ENCODE data around the gene ZNF775. TPM values are rescaled to one million over a fixed set of nuclear protein-coding genes. Genes with fewer than 3 reads are reported as not detected.

The ZNF775 gene
- total RNA-seq, 1 experiment from 2014 or later = 1.7 TPM

GRCh38 chr7:150358988-150359621 lies 20.0 kb upstream of the ZNF775 start:
- H3K4me3 Mint-ChIP-seq (ENCODE audit: unreplicated experiment) = no peak overlapping the region
- no peak overlapping the region for H3K27ac Mint-ChIP-seq (ENCODE audit: low read depth, unreplicated experiment)
- no peak for TF ChIP-seq CTCF (IDR thresholded peaks at IDR 0.05; ENCODE audit: unreplicated experiment)
- POLR2A ChIA-PET = no interaction called here
- H3K27me3 Mint-ChIP-seq (ENCODE audit: insufficient read depth, unreplicated experiment) = no peaks in the 10 kb centered on the region
- intact Hi-C loops (cut with micrococcal nuclease) = no loop called here
- DNase-seq (ENCODE audit: unreplicated experiment) = no peak
- no peaks in the 10 kb centered on the region for H3K36me3 Mint-ChIP-seq (ENCODE audit: insufficient read depth, unreplicated experiment)
- H3K4me1 Mint-ChIP-seq (ENCODE audit: insufficient read depth, unreplicated experiment) = no peaks in the 10 kb centered on the region
- no TSS peak for BruUV-seq (replicated peaks)
- no peaks in the 10 kb centered on the region for H3K9me3 Mint-ChIP-seq (ENCODE audit: unreplicated experiment)
- CTCF ChIA-PET = interaction anchor here (0.6 to 1.5 kb wide), 4 partner anchors 8 to 61 kb away, joined by 4 to 8 read pairs (median 6); no protein-coding TSS in a partner anchor

- Mint-ChIP-seq H3K27me3 (ENCODE audit: insufficient read depth, unreplicated experiment) (no peaks in the 10 kb centered on the region), H3K4me1 (ENCODE audit: insufficient read depth, unreplicated experiment) (no peaks in the 10 kb centered on the region), H3K9me3 (ENCODE audit: unreplicated experiment) (no peaks in the 10 kb centered on the region), H3K27ac (ENCODE audit: low read depth, unreplicated experiment) (no peak overlapping the region), H3K36me3 (ENCODE audit: insufficient read depth, unreplicated experiment) (no peaks in the 10 kb centered on the region), H3K4me3 (ENCODE audit: unreplicated experiment) (no peak overlapping the region)
- intact Hi-C loops (cut with micrococcal nuclease) = no loop called here
- ChIA-PET POLR2A (no interaction called here), CTCF (no interaction called here)
- BruUV-seq (replicated peaks) = no TSS peak
- no peak for DNase-seq (ENCODE audit: unreplicated experiment)
- no peak for TF ChIP-seq CTCF (IDR thresholded peaks at IDR 0.05; ENCODE audit: unreplicated experiment)
Observed at GRCh38 chr7:150359622-150360362, 19.3 kb upstream of the ZNF775 start.

- intact Hi-C loops (cut with micrococcal nuclease) = no loop called here
- POLR2A ChIA-PET = no interaction called here
- no peak for TF ChIP-seq CTCF (IDR thresholded peaks at IDR 0.05; ENCODE audit: unreplicated experiment)
- Mint-ChIP-seq H3K36me3 (ENCODE audit: insufficient read depth, unreplicated experiment) (no peaks in the 10 kb centered on the region), H3K27me3 (ENCODE audit: insufficient read depth, unreplicated experiment) (no peaks in the 10 kb centered on the region), H3K27ac (ENCODE audit: low read depth, unreplicated experiment) (no peak overlapping the region), H3K4me1 (ENCODE audit: insufficient read depth, unreplicated experiment) (no peaks in the 10 kb centered on the region), H3K9me3 (ENCODE audit: unreplicated experiment) (no peaks in the 10 kb centered on the region), H3K4me3 (ENCODE audit: unreplicated experiment) (no peak overlapping the region)
- no peak for DNase-seq (ENCODE audit: unreplicated experiment)
- BruUV-seq (replicated peaks) = no TSS peak
- CTCF ChIA-PET = no interaction called here
Observed at GRCh38 chr7:150360363-150361058, 18.6 kb upstream of the ZNF775 start.

GRCh38 chr7:150361402-150361801 lies 17.7 kb upstream of the ZNF775 start:
- no TSS peak for BruUV-seq (replicated peaks)
- no peak for DNase-seq (ENCODE audit: unreplicated experiment)
- CTCF ChIA-PET = interaction anchor here (0.7 to 1.2 kb wide), 2 partner anchors 88 to 1819 kb away, joined by 3 to 4 read pairs; no protein-coding TSS in a partner anchor
- POLR2A ChIA-PET = interaction anchor here (0.6 kb wide), 1 partner anchor 9 kb away, joined by 3 read pairs; no protein-coding TSS in a partner anchor
- Mint-ChIP-seq H3K4me3 (ENCODE audit: unreplicated experiment) (no peak overlapping the region), H3K27ac (ENCODE audit: low read depth, unreplicated experiment) (no peak overlapping the region), H3K4me1 (ENCODE audit: insufficient read depth, unreplicated experiment) (no peaks in the 10 kb centered on the region), H3K27me3 (ENCODE audit: insufficient read depth, unreplicated experiment) (no peaks in the 10 kb centered on the region), H3K9me3 (ENCODE audit: unreplicated experiment) (no peaks in the 10 kb centered on the region), H3K36me3 (ENCODE audit: insufficient read depth, unreplicated experiment) (no peaks in the 10 kb centered on the region)
- no peak for TF ChIP-seq CTCF (IDR thresholded peaks at IDR 0.05; ENCODE audit: unreplicated experiment)
- intact Hi-C loops (cut with micrococcal nuclease) = no loop called here

All from MCF 10A (cell line).